H4 (cell line): ENCODE data around the gene TRAPPC2B. TPM values are rescaled to one million over a fixed set of nuclear protein-coding genes. Genes with fewer than 3 reads are reported as not detected.
"Not testable (repeated sequence)": the region's sequence is repeated elsewhere in the genome, so short reads cannot be mapped to it uniquely, and the experiment has no call there.

Source experiments
- DNase-seq: peaks from one replicate; pipeline ENCODE4 v3.0.0-alpha.2; 2015; ENCODE audit warnings: low spot score
- total RNA-seq: library from RNA; depleted of rRNA; stranded (reverse); fragments of >200 nt; shearing (Covaris generic); gene quantifications from 2 replicates; pipeline ENCODE4 v1.2.3, GENCODE V29; 2014; rRNA removed

Gene TRAPPC2B
- total RNA-seq, 1 experiment from 2014 or later: 39.0 TPM

- DNase-seq: no peak
Measured at GRCh38 chr19:57374179-57374578, 10.8 kb downstream of the TRAPPC2B start.

GRCh38 chr19:57374647-57375046, 11.3 kb downstream of the TRAPPC2B start:
- not testable (repeated sequence) for DNase-seq

- DNase-seq: no peak
Measured at GRCh38 chr19:57376151-57376550, 12.8 kb downstream of the TRAPPC2B start.

GRCh38 chr19:57377498-57378146, 14.3 kb downstream of the TRAPPC2B start:
- no peak for DNase-seq

- no peak for DNase-seq
Measured at GRCh38 chr19:57380923-57381322, 17.6 kb downstream of the TRAPPC2B start.

- DNase-seq: no peak
Measured at GRCh38 chr19:57382806-57383488, 19.6 kb downstream of the TRAPPC2B start.

GRCh38 chr19:57389194-57389729, 25.9 kb downstream of the TRAPPC2B start:
- DNase-seq: no peak

- peak; percentile 100 for DNase-seq
Measured at GRCh38 chr19:57389730-57390598, 26.6 kb downstream of the TRAPPC2B start, which contains the start of gene ZNF548. Gene ZNF548 (plus strand): TSS chr19:57389854. CDS start chr19:57390100, 246 bp downstream.

- DNase-seq: no peak
Measured at GRCh38 chr19:57395710-57396109, 32.4 kb downstream of the TRAPPC2B start.

GRCh38 chr19:57398868-57399267, 35.5 kb downstream of the TRAPPC2B start:
- no peak for DNase-seq

GRCh38 chr19:57403737-57404563, 40.6 kb downstream of the TRAPPC2B start:
- no peak for DNase-seq

GRCh38 chr19:57406516-57407123, 43.3 kb downstream of the TRAPPC2B start:
- DNase-seq: peak; percentile 46

GRCh38 chr19:57410877-57411671, 47.7 kb downstream of the TRAPPC2B start, which contains the start of gene ZNF17:
Gene ZNF17 (plus strand): TSS chr19:57411161. CDS start chr19:57413616, 2,455 bp downstream.
- peak; percentile 95 for DNase-seq

Other genes starting within 250 kb of the TRAPPC2B start
- gene USP29, start 243.6 kb upstream of the TRAPPC2B start, total RNA-seq: not detected in 2 replicates
- not detected in 2 replicates for gene ZIM3, start 218.3 kb upstream of the TRAPPC2B start, total RNA-seq
- 0.08 TPM in 1 of 2 replicates, not detected in the other for gene DUXA, start 196.1 kb upstream of the TRAPPC2B start, total RNA-seq
- gene ZNF264, start 172.1 kb upstream of the TRAPPC2B start, total RNA-seq: 9.6 and 11.9 TPM in 2 replicates
- gene AURKC, start 132.5 kb upstream of the TRAPPC2B start, total RNA-seq: 1.2 and 1.3 TPM in 2 replicates
- 6.1 and 7.8 TPM in 2 replicates for gene ZNF805, start 122.9 kb upstream of the TRAPPC2B start, total RNA-seq
- 29.7 and 30.4 TPM in 2 replicates for gene ZNF460, start 83.1 kb upstream of the TRAPPC2B start, total RNA-seq
- gene ZNF543, start 43.1 kb upstream of the TRAPPC2B start, total RNA-seq: 6.9 and 7.7 TPM in 2 replicates
- 9.4 and 11.4 TPM in 2 replicates for gene ZNF304, start 12.3 kb upstream of the TRAPPC2B start, total RNA-seq
- 1.8 and 3.6 TPM in 2 replicates for gene ZNF547, start within 50 bp of the TRAPPC2B start, total RNA-seq
- 15.0 and 20.7 TPM in 2 replicates for gene ZNF548, start 26.3 kb downstream of the TRAPPC2B start, total RNA-seq
- 3.1 and 4.5 TPM in 2 replicates for gene ZNF17, start 47.6 kb downstream of the TRAPPC2B start, total RNA-seq
- 9.8 and 17.1 TPM in 2 replicates for gene ZNF749, start 71.8 kb downstream of the TRAPPC2B start, total RNA-seq
- gene VN1R1, start 93.6 kb downstream of the TRAPPC2B start, total RNA-seq: 0.10 and 0.17 TPM in 2 replicates
- 17.8 and 24.0 TPM in 2 replicates for gene ZNF772, start 114.0 kb downstream of the TRAPPC2B start, total RNA-seq
- 12.4 and 18.0 TPM in 2 replicates for gene ZNF419, start 124.2 kb downstream of the TRAPPC2B start, total RNA-seq
- gene ZNF773, start 136.4 kb downstream of the TRAPPC2B start, total RNA-seq: 15.2 and 22.6 TPM in 2 replicates
- 3.0 and 5.5 TPM in 2 replicates for gene ZNF549, start 163.8 kb downstream of the TRAPPC2B start, total RNA-seq
- gene ZNF550, start 196.3 kb downstream of the TRAPPC2B start, total RNA-seq: 4.7 and 5.0 TPM in 2 replicates
- 3.9 and 7.3 TPM in 2 replicates for gene ZNF416, start 215.4 kb downstream of the TRAPPC2B start, total RNA-seq
- gene ZIK1, start 220.6 kb downstream of the TRAPPC2B start, total RNA-seq: 6.9 and 7.8 TPM in 2 replicates
- 9.1 and 11.9 TPM in 2 replicates for gene ZNF530, start 236.3 kb downstream of the TRAPPC2B start, total RNA-seq